Neutrophil (primary cell): ENCODE data around the gene KRTAP10-2.

Experiments
- H3K27ac ChIP-seq: fragments of 200-600 bp; sonication (generic); 2 replicates; pipeline ENCODE4 v1.5.1; 2016; ENCODE audit warnings: mild to moderate bottlenecking, moderate library complexity
- H3K27me3 ChIP-seq: fragments of 200-600 bp; sonication (generic); 2 replicates; pipeline ENCODE4 v1.6.0; 2016; ENCODE audit warnings: mild to moderate bottlenecking
- H3K36me3 ChIP-seq: fragments of 200-600 bp; sonication (generic); 2 replicates; pipeline ENCODE4 v1.5.1; 2017
- H3K4me1 ChIP-seq, 2 experiments: fragments of 200-600 bp in 1 of 2; sonication (generic) in 1 of 2; 1 replicate in 1 of 2; 2 replicates in 1 of 2; pipeline versions ENCODE4 v1.5.1 to v1.6.1; 2013 to 2016; ENCODE audit warnings: low read depth in 1 of 2, low read length in 1 of 2, mild to moderate bottlenecking in 1 of 2, moderate library complexity in 1 of 2; ENCODE audit not compliant: control insufficient read depth in 1 of 2, insufficient read depth in 1 of 2
- H3K4me3 ChIP-seq, 2 experiments: fragments of 200-600 bp in 1 of 2; sonication (generic) in 1 of 2; 1 replicate in 1 of 2; 2 replicates in 1 of 2; pipeline ENCODE4 v1.5.1; 2013 to 2016; ENCODE audit warnings: low read depth in 1 of 2, low read length in 1 of 2, mild to moderate bottlenecking in 1 of 2, moderate library complexity in 1 of 2
- H3K9me3 ChIP-seq: fragments of 200-600 bp; sonication (generic); 2 replicates; pipeline ENCODE4 v1.5.1; 2016
- CTCF ChIP-seq: fragments of 200-600 bp; sonication (generic); IDR thresholded peaks from 2 replicates; pipeline ENCODE4 v1.5.1; 2016; ENCODE audit warnings: antibody characterized with exemption

Gene KRTAP10-2

GRCh38 chr21:44572959-44573583 lies 21.8 kb upstream of the KRTAP10-2 start:
- Histone ChIP-seq H3K9me3 (no peaks in the 10 kb centered on the region), H3K27me3 (peaks cover 22% of the 10 kb centered on the region), H3K4me3 (no peak overlapping the region), H3K4me1 (no peaks in the 10 kb centered on the region), H3K27ac (no peak overlapping the region), H3K36me3 (no peaks in the 10 kb centered on the region)
- no peak for TF ChIP-seq CTCF

GRCh38 chr21:44571844-44572782 lies 20.8 kb upstream of the KRTAP10-2 start:
- H3K4me1 ChIP-seq = no peaks in the 10 kb centered on the region
- peaks cover 22% of the 10 kb centered on the region for H3K27me3 ChIP-seq
- H3K4me3 ChIP-seq = no peak overlapping the region
- no peaks in the 10 kb centered on the region for H3K9me3 ChIP-seq
- H3K27ac ChIP-seq = no peak overlapping the region
- H3K36me3 ChIP-seq = no peaks in the 10 kb centered on the region
- no peak for TF ChIP-seq CTCF

GRCh38 chr21:44571296-44571695 lies 20.0 kb upstream of the KRTAP10-2 start:
- H3K4me3 ChIP-seq = no peak overlapping the region
- H3K9me3 ChIP-seq = no peaks in the 10 kb centered on the region
- peaks cover 22% of the 10 kb centered on the region for H3K27me3 ChIP-seq
- TF ChIP-seq CTCF = no peak
- no peaks in the 10 kb centered on the region for H3K36me3 ChIP-seq
- H3K27ac ChIP-seq = no peak overlapping the region
- peaks cover 0 to 3% of the 10 kb centered on the region in 2 experiments for H3K4me1 ChIP-seq

GRCh38 chr21:44569861-44570517 lies 18.7 kb upstream of the KRTAP10-2 start:
- Histone ChIP-seq H3K36me3 (no peaks in the 10 kb centered on the region), H3K9me3 (no peaks in the 10 kb centered on the region), H3K27ac (no peak overlapping the region), H3K4me1 (peaks cover 0 to 5% of the 10 kb centered on the region in 2 experiments), H3K4me3 (no peak overlapping the region), H3K27me3 (peaks cover 20% of the 10 kb centered on the region)
- no peak for TF ChIP-seq CTCF

- TF ChIP-seq CTCF = no peak
- Histone ChIP-seq H3K27me3 (peaks cover 12% of the 10 kb centered on the region), H3K36me3 (no peaks in the 10 kb centered on the region), H3K4me3 (no peak overlapping the region), H3K9me3 (no peaks in the 10 kb centered on the region), H3K4me1 (peaks cover 0 to 5% of the 10 kb centered on the region in 2 experiments), H3K27ac (no peak overlapping the region)
Measured at GRCh38 chr21:44568667-44569556, 17.6 kb upstream of the KRTAP10-2 start.
